ES-I3 (cell line): ENCODE results near the gene KLK12.

ENCODE experiments used
- H3K36me3 ChIP-seq: 2 replicates; pipeline ENCODE4 v1.6.1; 2013; ENCODE audit warnings: mild to moderate bottlenecking, low read length, control low read depth, moderate library complexity; ENCODE audit not compliant: insufficient read depth
- H3K4me1 ChIP-seq: 2 replicates; pipeline ENCODE4 v1.6.1; 2013; ENCODE audit warnings: mild to moderate bottlenecking, control low read depth, low read length; ENCODE audit not compliant: insufficient read depth
- H3K9ac ChIP-seq: 2 replicates; pipeline ENCODE4 v1.6.1; 2013; ENCODE audit warnings: low read depth, mild to moderate bottlenecking, low read length, moderate library complexity
- H3K9me3 ChIP-seq: 2 replicates; pipeline ENCODE4 v1.6.1; 2013; ENCODE audit warnings: mild to moderate bottlenecking, low read length, moderate library complexity; ENCODE audit not compliant: control insufficient read depth, insufficient read depth

Gene KLK12

GRCh38 chr19:51015691-51016267 is 19.0 kb downstream of the KLK12 start:
- Histone ChIP-seq H3K4me1 (no peaks in the 10 kb centered on the region), H3K36me3 (no peaks in the 10 kb centered on the region), H3K9ac (no peak overlapping the region), H3K9me3 (no peaks in the 10 kb centered on the region; the same call in 1 of the 2 replicates)

GRCh38 chr19:51014242-51014641 is 20.6 kb downstream of the KLK12 start:
- Histone ChIP-seq H3K4me1 (no peaks in the 10 kb centered on the region), H3K9ac (no peak overlapping the region), H3K36me3 (no peaks in the 10 kb centered on the region), H3K9me3 (no peaks in the 10 kb centered on the region; the same call in 1 of the 2 replicates)

DNA sequence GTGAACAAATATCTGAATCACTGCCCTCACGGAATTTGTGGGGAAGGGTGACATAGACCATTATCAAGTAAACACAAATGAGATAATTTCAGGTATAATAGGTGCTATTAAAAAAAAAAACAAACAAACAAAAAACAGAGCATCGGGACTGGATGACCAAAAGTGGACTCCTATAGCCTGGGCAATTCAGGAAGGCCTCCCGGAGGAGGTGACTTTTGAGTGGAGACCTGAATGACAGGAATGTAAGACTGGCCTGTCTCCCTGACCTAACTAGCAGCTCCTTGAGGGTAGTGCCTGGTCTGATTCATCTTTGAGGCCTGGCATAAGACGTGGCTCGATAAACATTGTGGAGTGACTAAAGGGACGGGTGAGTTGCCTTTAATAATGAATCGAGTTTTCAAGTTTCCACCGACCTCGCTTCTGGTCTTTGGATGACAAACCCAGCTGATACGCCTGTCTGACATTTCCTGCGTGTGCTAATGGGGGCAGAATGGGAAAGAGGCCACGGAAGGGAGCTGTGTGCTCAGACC is 22.1 kb downstream of the KLK12 start:
- no peak overlapping the region for H3K9ac ChIP-seq
- no peaks in the 10 kb centered on the region for H3K9me3 ChIP-seq
- H3K4me1 ChIP-seq: no peaks in the 10 kb centered on the region
- no peaks in the 10 kb centered on the region for H3K36me3 ChIP-seq

GRCh38 chr19:51010066-51010795 is 24.6 kb downstream of the KLK12 start:
- H3K36me3 ChIP-seq: no peaks in the 10 kb centered on the region
- no peak overlapping the region for H3K9ac ChIP-seq
- H3K4me1 ChIP-seq: no peaks in the 10 kb centered on the region
- no peaks in the 10 kb centered on the region for H3K9me3 ChIP-seq

DNA sequence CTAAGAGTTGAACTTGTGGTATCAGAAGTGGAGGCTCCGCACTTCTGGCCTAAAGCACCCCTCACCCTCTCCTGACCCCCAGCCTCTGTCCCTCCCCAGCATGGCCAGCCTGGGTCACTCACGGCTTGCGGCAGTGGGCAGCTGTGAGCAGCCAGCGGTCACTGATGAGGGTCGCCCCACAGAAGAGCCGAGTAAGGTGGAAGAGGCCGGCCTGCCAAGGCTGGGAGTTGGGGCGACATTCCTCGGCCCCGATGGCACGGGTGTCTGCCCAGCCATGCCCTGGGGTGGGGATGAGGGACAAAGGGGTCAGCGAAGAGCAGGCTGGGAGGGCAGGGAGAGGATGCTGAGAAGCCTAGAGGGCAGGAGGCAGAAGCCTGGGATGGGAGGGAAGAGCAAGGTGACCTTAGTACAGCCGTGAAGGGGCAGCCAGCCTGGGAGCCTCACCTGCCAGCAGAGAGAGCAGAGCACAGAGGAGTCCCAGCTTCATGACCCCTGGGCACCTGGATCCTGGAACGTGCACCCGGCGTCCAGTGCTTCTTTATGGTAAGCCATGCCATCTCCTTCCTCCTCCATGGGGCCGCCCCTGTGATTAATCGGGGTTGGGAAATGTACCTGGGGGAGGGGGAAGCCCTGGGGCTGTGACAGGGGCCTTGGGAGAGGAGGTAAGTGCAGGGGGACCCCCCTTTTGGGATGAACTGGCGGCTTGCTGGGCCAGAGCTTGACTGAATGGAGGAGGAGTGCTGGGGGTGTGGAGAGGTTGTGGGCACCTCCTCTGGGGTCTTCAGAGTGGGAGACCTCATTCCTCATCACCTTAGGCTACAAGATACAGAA is 25.5 kb downstream of the KLK12 start:
- H3K36me3 ChIP-seq: no peaks in the 10 kb centered on the region
- no peak overlapping the region for H3K9ac ChIP-seq
- no peaks in the 10 kb centered on the region for H3K4me1 ChIP-seq
- H3K9me3 ChIP-seq: no peaks in the 10 kb centered on the region

GRCh38 chr19:51007488-51007887 is 27.3 kb downstream of the KLK12 start:
- Histone ChIP-seq H3K9ac (no peak overlapping the region), H3K9me3 (no peaks in the 10 kb centered on the region), H3K4me1 (no peaks in the 10 kb centered on the region)

GRCh38 chr19:51006406-51006805 is 28.4 kb downstream of the KLK12 start:
- no peak overlapping the region for H3K9ac ChIP-seq
- no peaks in the 10 kb centered on the region for H3K9me3 ChIP-seq
- no peaks in the 10 kb centered on the region for H3K36me3 ChIP-seq
- H3K4me1 ChIP-seq: no peaks in the 10 kb centered on the region; the same call in 1 of the 2 replicates

More at GRCh38 chr19:51007488-51007887, 27.3 kb downstream of the KLK12 start:
- H3K36me3 ChIP-seq: no peaks in the 10 kb centered on the region

- no peaks in the 10 kb centered on the region for H3K9me3 ChIP-seq
- H3K4me1 ChIP-seq: no peaks in the 10 kb centered on the region; the same call in 1 of the 2 replicates
- H3K36me3 ChIP-seq: no peaks in the 10 kb centered on the region
- no peak overlapping the region for H3K9ac ChIP-seq
Measured at GRCh38 chr19:51005248-51005647, 29.6 kb downstream of the KLK12 start.

GRCh38 chr19:51003316-51003715 is 31.5 kb downstream of the KLK12 start:
- no peaks in the 10 kb centered on the region; the same call in 1 of the 2 replicates for H3K4me1 ChIP-seq
- peak overlapping the region; percentile 29; the same call in 1 of the 2 replicates for H3K9ac ChIP-seq
- H3K36me3 ChIP-seq: no peaks in the 10 kb centered on the region
- no peaks in the 10 kb centered on the region for H3K9me3 ChIP-seq

DNA sequence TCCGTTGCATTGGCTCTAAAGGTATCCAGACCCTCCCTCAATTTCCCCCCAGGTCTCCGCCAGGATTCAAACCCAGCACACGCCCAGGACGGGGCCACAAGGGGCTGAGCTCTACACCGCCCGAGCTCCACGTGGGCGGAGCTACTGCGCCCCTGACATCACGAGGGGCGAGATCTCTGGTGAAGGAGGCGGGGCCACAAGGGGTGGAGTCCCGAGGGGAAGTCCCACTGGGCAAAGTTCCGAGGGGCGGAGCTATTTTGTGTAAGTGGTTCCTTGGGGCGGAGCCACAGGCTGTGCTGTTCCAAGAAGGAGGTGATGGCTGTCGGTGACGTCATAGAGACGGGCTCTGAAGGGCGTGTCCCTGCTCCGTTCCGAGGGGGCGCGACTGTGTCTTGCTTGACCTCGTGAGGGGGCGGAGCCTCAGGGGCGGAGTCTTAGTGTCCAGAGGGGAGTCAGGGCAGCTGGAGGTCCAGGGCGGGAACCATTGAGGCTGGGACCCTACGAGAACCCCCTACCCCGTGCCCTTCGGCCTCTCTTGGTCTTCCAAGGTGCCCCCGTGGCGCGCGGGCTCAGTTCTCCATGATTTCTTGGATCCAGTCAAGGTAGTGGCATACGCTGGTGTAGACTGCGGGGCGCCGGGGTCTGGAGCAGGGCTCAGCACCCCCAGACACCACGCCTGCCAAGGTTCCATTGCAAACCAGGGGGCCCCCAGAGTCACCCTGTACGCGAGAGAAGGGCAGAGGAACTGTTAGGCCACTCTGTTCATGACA is 32.1 kb downstream of the KLK12 start:
- Histone ChIP-seq H3K9ac (peak overlapping the region; percentile 49; the same call in 1 of the 2 replicates), H3K4me1 (no peaks in the 10 kb centered on the region; the same call in 1 of the 2 replicates), H3K9me3 (no peaks in the 10 kb centered on the region), H3K36me3 (no peaks in the 10 kb centered on the region)

DNA sequence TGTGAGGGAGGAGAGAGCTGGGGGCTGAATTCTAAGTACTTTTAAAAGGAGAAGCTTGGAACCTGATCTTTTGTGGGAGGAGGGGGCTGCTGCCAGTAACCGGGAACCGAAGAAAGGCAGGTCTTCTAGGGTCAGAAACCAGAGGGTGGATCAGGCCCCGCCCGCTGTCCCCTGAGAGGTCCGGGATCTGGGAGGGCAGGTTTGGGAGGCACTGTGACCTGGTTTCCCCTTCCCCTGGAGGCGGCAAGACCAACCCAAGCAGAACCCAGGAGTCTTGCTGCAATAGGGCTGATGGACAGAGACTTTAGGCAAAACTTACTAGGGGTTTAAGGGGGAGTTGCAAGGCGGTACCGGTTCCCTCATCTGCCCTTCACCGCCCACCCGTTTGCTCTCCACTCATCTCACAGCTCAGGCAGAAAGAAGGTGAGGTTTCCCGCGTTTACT is 32.7 kb downstream of the KLK12 start:
- Histone ChIP-seq H3K9ac (peak overlapping the region; percentile 49), H3K9me3 (no peaks in the 10 kb centered on the region)

DNA sequence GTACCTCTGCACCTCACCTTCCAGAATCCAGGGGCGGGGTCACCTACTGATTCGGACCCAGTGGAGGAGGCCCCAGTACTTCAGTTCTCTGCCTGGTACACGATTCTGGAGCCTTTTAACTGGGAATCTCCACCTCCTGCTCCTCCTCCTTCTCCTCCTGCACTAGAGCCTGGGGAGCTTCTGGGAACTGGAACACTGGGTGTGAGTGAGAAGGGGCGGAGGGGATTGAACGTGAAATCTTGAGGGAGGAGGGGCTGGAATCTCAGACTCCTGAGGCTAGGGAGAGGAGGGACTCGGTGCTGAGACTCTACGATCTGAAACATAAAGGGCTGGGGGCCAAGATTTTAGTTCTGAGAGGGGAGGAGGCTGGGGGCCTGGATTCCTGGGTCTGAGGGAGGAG is 33.3 kb downstream of the KLK12 start, which contains the start of gene KLK8:
Gene KLK8 (minus strand): TSS at position 90 of the 400 bp plus-strand sequence. CDS start 437 bp downstream, outside the sequence.
- Histone ChIP-seq H3K9ac (peak within 1 kb of the TSS; percentile 49), H3K4me1 (no peaks in the 10 kb centered on the region; the same call in 1 of the 2 replicates), H3K36me3 (no peaks in the 10 kb centered on the region), H3K9me3 (no peaks in the 10 kb centered on the region)

More for the DNA sequence above, 32.7 kb downstream of the KLK12 start:
- no peaks in the 10 kb centered on the region for H3K36me3 ChIP-seq
- no peaks in the 10 kb centered on the region; the same call in 1 of the 2 replicates for H3K4me1 ChIP-seq

DNA sequence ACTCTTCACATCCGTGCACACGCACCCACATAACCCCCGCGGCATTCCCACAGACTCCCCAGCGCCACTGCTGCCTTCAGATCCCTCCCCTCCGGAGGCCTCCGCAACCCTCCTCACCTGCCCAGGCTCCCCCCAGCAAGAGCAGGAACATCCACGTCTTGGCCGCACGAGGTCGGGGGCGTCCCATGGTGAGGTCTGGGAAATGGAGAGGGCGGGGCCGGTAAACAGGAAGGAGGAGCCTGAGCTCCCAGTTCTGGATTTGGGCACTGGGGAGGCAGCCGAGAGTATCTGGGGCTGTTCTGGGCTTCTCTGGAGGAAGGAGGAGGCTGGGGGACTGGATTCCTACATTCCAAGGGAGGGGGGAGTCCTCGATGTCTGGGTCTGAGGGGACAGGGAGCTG is 33.8 kb downstream of the KLK12 start:
- H3K9me3 ChIP-seq: no peaks in the 10 kb centered on the region
- peak overlapping the region; percentile 49; the same call in 1 of the 2 replicates for H3K9ac ChIP-seq
- no peaks in the 10 kb centered on the region for H3K36me3 ChIP-seq
- H3K4me1 ChIP-seq: no peaks in the 10 kb centered on the region; the same call in 1 of the 2 replicates
